IMR-90 (cell line): ENCODE results near the gene FALEC. TPM values are rescaled to one million over a fixed set of nuclear protein-coding genes. Genes with fewer than 3 reads are reported as not detected.

Source experiments
- ATAC-seq: fragments of 200-7000 bp; cut with Tn5 transposase; 2 replicates; pipeline ENCODE4 v1.9.1; 2020; ENCODE audit warnings: low read depth, mild to moderate bottlenecking, moderate library complexity
- BruUV-seq: library from RNA; stranded (reverse); fragments of 400-500 nt; replicated peaks from 2 replicates; lab custom pipeline; 2021; lab: Mats Ljungman, UMichigan
- CTCF ChIA-PET: fragments of 300-600 bp; formaldehyde crosslinking; extraction: SDS; loops from one replicate; lab custom pipeline; 2021; ENCODE audit warnings: antibody characterized with exemption; lab: Yijun Ruan, JAX
- POLR2A ChIA-PET: fragments of 300-600 bp; sonication (Branson Sonifier 250); formaldehyde crosslinking; loops from one replicate; lab custom pipeline; 2022; ENCODE audit warnings: antibody characterized with exemption; ENCODE audit not compliant: unreplicated experiment; lab: Charles Lee
- DNase-seq: peaks from one replicate; pipeline ENCODE4 v3.0.0; 2013
- H2AFZ ChIP-seq: replicated peaks from 2 replicates; pipeline ENCODE3; 2013; ENCODE audit warnings: low read length, mild to moderate bottlenecking; ENCODE audit not compliant: poor library complexity
- H2AK5ac ChIP-seq: 2 replicates; pipeline ENCODE4 v1.6.1; 2013; ENCODE audit warnings: low read depth, low read length, inconsistent platforms
- H2AK9ac ChIP-seq: replicated peaks from 2 replicates; pipeline ENCODE3; 2013; ENCODE audit warnings: mild to moderate bottlenecking, low read depth, low read length, moderate library complexity; ENCODE audit not compliant: poor library complexity
- H2BK120ac ChIP-seq: 2 replicates; pipeline ENCODE4 v1.6.1; 2013; ENCODE audit warnings: low read depth, low read length, inconsistent platforms
- H2BK15ac ChIP-seq: 3 replicates; pipeline ENCODE4 v1.6.1; 2013; ENCODE audit warnings: low read depth, low read length, inconsistent platforms
- H2BK20ac ChIP-seq: 2 replicates; pipeline ENCODE4 v1.6.1; 2013; ENCODE audit warnings: low read depth, mild to moderate bottlenecking, inconsistent platforms, low read length, moderate library complexity
- H2BK5ac ChIP-seq: 2 replicates; pipeline ENCODE4 v1.6.1; 2013; ENCODE audit warnings: mild to moderate bottlenecking, low read depth, low read length, inconsistent platforms; ENCODE audit not compliant: poor library complexity, severe bottlenecking
- H3K14ac ChIP-seq: replicated peaks from 2 replicates; pipeline ENCODE4 v1.6.1; 2013; ENCODE audit warnings: low read depth, low read length, inconsistent platforms
- H3K18ac ChIP-seq: 2 replicates; pipeline ENCODE4 v1.6.1; 2013; ENCODE audit warnings: low read depth, low read length, control low read depth
- H3K23ac ChIP-seq: 2 replicates; pipeline ENCODE4 v1.6.1; 2013; ENCODE audit warnings: low read depth, low read length, inconsistent platforms
- H3K27ac ChIP-seq: 2 replicates; pipeline ENCODE4 v1.5.1; 2013; ENCODE audit warnings: mild to moderate bottlenecking, control low read depth, low read length; ENCODE audit not compliant: insufficient read depth
- H3K27me3 ChIP-seq: 2 replicates; pipeline ENCODE4 v1.6.1; 2013; ENCODE audit warnings: low read length; ENCODE audit not compliant: control insufficient read depth, insufficient read depth
- H3K36me3 ChIP-seq: 2 replicates; pipeline ENCODE4 v1.6.1; 2013; ENCODE audit warnings: low read length, mixed read lengths; ENCODE audit not compliant: control insufficient read depth, insufficient read depth
- H3K4ac ChIP-seq: 2 replicates; pipeline ENCODE4 v1.6.1; 2013; ENCODE audit warnings: low read depth, low read length, inconsistent platforms
- H3K4me1 ChIP-seq: 2 replicates; pipeline ENCODE4 v1.6.1; 2013; ENCODE audit warnings: low read length, mixed read lengths; ENCODE audit not compliant: control insufficient read depth, insufficient read depth
- H3K4me2 ChIP-seq: 2 replicates; pipeline ENCODE4 v1.6.1; 2013; ENCODE audit warnings: low read depth, mild to moderate bottlenecking, control low read depth, low read length, moderate library complexity
- H3K4me3 ChIP-seq: 2 replicates; pipeline ENCODE4 v1.5.1; 2013; ENCODE audit warnings: low read depth, mild to moderate bottlenecking, control low read depth, low read length, moderate library complexity; ENCODE audit not compliant: insufficient read depth
- H3K56ac ChIP-seq: 2 replicates; pipeline ENCODE4 v1.6.1; 2013; ENCODE audit warnings: low read length, inconsistent platforms; ENCODE audit not compliant: insufficient read depth; ENCODE audit errors: extremely low read depth
- H3K79me1 ChIP-seq, 2 experiments: 2 replicates each; pipeline ENCODE4 v1.6.1; 2013; ENCODE audit warnings: low read length in 2 of 2, inconsistent platforms in 1 of 2, low read depth in 1 of 2
- H3K9ac ChIP-seq: 2 replicates; pipeline ENCODE4 v1.6.1; 2013; ENCODE audit warnings: low read depth, low read length, control low read depth
- H3K9me1 ChIP-seq: 2 replicates; pipeline ENCODE4 v1.6.1; 2013; ENCODE audit warnings: low read length, inconsistent platforms; ENCODE audit not compliant: insufficient read depth
- H3K9me3 ChIP-seq: 2 replicates; pipeline ENCODE4 v1.6.1; 2013; ENCODE audit warnings: low read length; ENCODE audit not compliant: control insufficient read depth, insufficient read depth
- H4K20me1 ChIP-seq: 2 replicates; pipeline ENCODE4 v1.6.1; 2013; ENCODE audit warnings: low read length, inconsistent platforms; ENCODE audit not compliant: insufficient read depth
- H4K5ac ChIP-seq: 2 replicates; pipeline ENCODE4 v1.6.1; 2013; ENCODE audit warnings: mild to moderate bottlenecking, low read depth, low read length, control low read depth
- H4K8ac ChIP-seq, 2 experiments: 2 replicates each; pipeline ENCODE4 v1.6.1; 2013; ENCODE audit warnings: low read depth in 2 of 2, low read length in 2 of 2, control low read depth in 1 of 2, inconsistent platforms in 1 of 2
- H4K91ac ChIP-seq: 2 replicates; pipeline ENCODE4 v1.6.1; 2013; ENCODE audit warnings: low read depth, low read length, inconsistent platforms; ENCODE audit not compliant: insufficient read depth
- BHLHE40 ChIP-seq: fragments of 150-350 bp; IDR thresholded peaks from 2 replicates; pipeline ENCODE4 v1.6.1; 2016; ENCODE audit warnings: mild to moderate bottlenecking, low read depth, low read length
- CHD1 ChIP-seq: IDR thresholded peaks from 2 replicates; pipeline ENCODE4 v1.6.1; 2012; ENCODE audit warnings: low read depth, low read length, improper control_type of control experiment
- ELK1 ChIP-seq: fragments of 150-350 bp; IDR thresholded peaks from 2 replicates; pipeline ENCODE4 v1.6.1; 2016; ENCODE audit warnings: low read depth, mild to moderate bottlenecking, low read length, moderate library complexity, borderline replicate concordance
- FOS ChIP-seq: fragments of 150-350 bp; IDR thresholded peaks from 2 replicates; pipeline ENCODE4 v1.6.1; 2016; ENCODE audit warnings: low read depth, low read length
- MAFK ChIP-seq: IDR thresholded peaks from 2 replicates; pipeline ENCODE4 v1.6.1; 2012; ENCODE audit warnings: low read depth, low read length, improper control_type of control experiment
- MAZ ChIP-seq: IDR thresholded peaks from 2 replicates; pipeline ENCODE4 v1.6.1; 2012; ENCODE audit warnings: low read depth, mild to moderate bottlenecking, low read length, improper control_type of control experiment, moderate library complexity, borderline replicate concordance
- MXI1 ChIP-seq: IDR thresholded peaks from 2 replicates; pipeline ENCODE4 v1.6.1; 2012; ENCODE audit warnings: low read depth, mild to moderate bottlenecking, low read length, moderate library complexity, borderline replicate concordance
- NFE2L2 ChIP-seq: fragments of 150-350 bp; IDR thresholded peaks from 2 replicates; pipeline ENCODE4 v1.6.1; 2016; ENCODE audit warnings: low read depth, mild to moderate bottlenecking, low read length
- POLR2A ChIP-seq: IDR thresholded peaks from 2 replicates; pipeline ENCODE4 v1.6.1; 2012; ENCODE audit warnings: mild to moderate bottlenecking, low read depth, low read length
- RCOR1 ChIP-seq: IDR thresholded peaks from 2 replicates; pipeline ENCODE4 v1.6.1; 2012; ENCODE audit warnings: mild to moderate bottlenecking, low read length, improper control_type of control experiment; ENCODE audit not compliant: insufficient replicate concordance
- RFX5 ChIP-seq: IDR thresholded peaks from 2 replicates; pipeline ENCODE4 v1.8.0; 2012; ENCODE audit warnings: low read depth, mild to moderate bottlenecking, low read length, moderate library complexity
- SMC3 ChIP-seq: fragments of 150-350 bp; IDR thresholded peaks from 2 replicates; pipeline ENCODE4 v1.6.1; 2016; ENCODE audit warnings: low read depth, mild to moderate bottlenecking, antibody characterized with exemption, low read length, moderate library complexity
- WGBS, 2 experiments: methylation state at CpG; one replicate each; pipeline versions ENCODE4 v1.1.5 to v1.1.7; 2013; ENCODE audit warnings: missing lambda C conversion rate in 2 of 2; ENCODE audit not compliant: insufficient read length in 1 of 2; ENCODE audit errors: extremely low coverage in 2 of 2; 5-methylcytosine and 5-hydroxymethylcytosine counted together
- dilution Hi-C: fragments of 300-500 bp; cut with HindIII; formaldehyde crosslinking; loops from one replicate; pipeline ENCODE4 v1.14.3; 2018; ENCODE audit warnings: low sequenced_read_pairs; ENCODE audit not compliant: unreplicated experiment
- in situ Hi-C: fragments of 300-500 bp; cut with MboI; formaldehyde crosslinking; loops from 3 replicates; pipeline ENCODE4 v1.14.3; 2019; ENCODE audit warnings: low sequenced_read_pairs, inconsistent platforms, mixed read lengths
- intact Hi-C: fragments of 100-400 bp; cut with micrococcal nuclease; formaldehyde crosslinking; loops from 2 replicates; pipeline ENCODE4 v1.10.0; 2022
- polyA plus RNA-seq, 3 experiments: library from polyadenylated mRNA; depleted of rRNA; stranded (reverse); fragments of >200 nt; gene quantifications; 2 replicates each; pipeline ENCODE4 v1.2.3, GENCODE V29; 2012; ENCODE audit warnings: low replicate concordance in 1 of 3
- total RNA-seq: library from RNA; depleted of rRNA; stranded (reverse); fragments of >200 nt; gene quantifications from 2 replicates; pipeline ENCODE4 v1.2.3, GENCODE V29; 2012
- TF ChIP-seq, protein P1 (sequence below): fragments of 150-350 bp; IDR thresholded peaks from 2 replicates; pipeline ENCODE4 v1.6.1; 2017; ENCODE audit warnings: mild to moderate bottlenecking, antibody characterized with exemption, low read length, low read depth
- TF ChIP-seq, protein P2 (sequence below): conservative IDR thresholded peaks from 2 replicates; pipeline ENCODE4 v1.5.1; 2012; ENCODE audit warnings: mild to moderate bottlenecking, low read depth, low read length, improper control_type of control experiment

Gene FALEC
- total and polyA plus RNA-seq, 2 of the 4 experiments (the other 2 are of a cell fraction), result not detected

DNA sequence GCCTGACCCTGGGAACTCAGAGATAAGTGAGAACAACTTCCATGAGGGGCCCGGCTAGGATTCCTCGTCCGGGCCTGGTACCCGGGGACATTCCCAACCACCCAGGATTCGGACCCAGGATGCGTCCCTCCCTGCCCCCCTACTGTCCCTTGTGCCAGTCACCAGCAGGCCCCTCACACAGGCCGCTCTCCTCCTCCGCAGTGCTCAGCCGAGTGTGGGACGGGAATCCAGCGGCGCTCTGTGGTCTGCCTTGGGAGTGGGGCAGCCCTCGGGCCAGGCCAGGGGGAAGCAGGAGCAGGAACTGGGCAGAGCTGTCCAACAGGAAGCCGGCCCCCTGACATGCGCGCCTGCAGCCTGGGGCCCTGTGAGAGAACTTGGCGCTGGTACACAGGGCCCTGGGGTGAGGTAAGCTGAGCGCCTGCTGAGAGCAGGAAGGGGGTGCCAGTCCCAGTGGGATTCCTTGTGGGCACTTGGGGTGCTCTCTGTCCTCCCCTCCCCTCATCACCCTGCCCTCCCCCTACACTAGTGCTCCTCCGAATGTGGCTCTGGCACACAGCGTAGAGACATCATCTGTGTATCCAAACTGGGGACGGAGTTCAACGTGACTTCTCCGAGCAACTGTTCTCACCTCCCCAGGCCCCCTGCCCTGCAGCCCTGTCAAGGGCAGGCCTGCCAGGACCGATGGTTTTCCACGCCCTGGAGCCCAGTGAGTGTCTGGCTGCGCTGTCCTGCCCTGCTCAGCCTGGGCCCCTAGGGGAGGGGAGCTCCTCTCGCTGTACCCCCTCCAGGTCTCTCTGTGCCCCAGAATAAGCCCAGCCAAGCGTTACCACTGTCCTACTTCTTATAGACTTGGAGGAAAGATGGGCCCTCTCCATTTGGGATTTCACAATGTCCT is 43.5 kb downstream of the FALEC start:
- peaks cover 5% of the 10 kb centered on the region for H3K36me3 ChIP-seq
- ATAC-seq (no peak), DNase-seq (no peak)
- H4K8ac ChIP-seq, result no peak overlapping the region
- no peak overlapping the region for H3K27ac ChIP-seq
- peak overlapping the region; percentile 23 for H2AK9ac ChIP-seq
- intact Hi-C loops, result no loop called here
- WGBS, 2 experiments, result 80% methylated on average over 11 of the region's 28 CpGs; no CpG with 5 or more reads in 1 of the 2 experiments
- H3K9ac ChIP-seq, result no peak overlapping the region
- in situ Hi-C loops, result loop anchor here (10.0 kb wide), 1 partner anchor 294 kb away; the partner anchor contains the start of gene APH1A
- H4K91ac ChIP-seq, result no peak overlapping the region
- H2AK5ac ChIP-seq, result no peak overlapping the region
- no peak overlapping the region for H3K4me2 ChIP-seq
- H3K27me3 ChIP-seq, result no peaks in the 10 kb centered on the region
- H2AFZ ChIP-seq, result no peak overlapping the region
- peaks cover 16 to 76% of the 10 kb centered on the region in 2 experiments for H3K79me1 ChIP-seq
- H4K20me1 ChIP-seq, result peaks cover 20% of the 10 kb centered on the region
- no peak overlapping the region for H2BK15ac ChIP-seq
- no peak overlapping the region for H3K4ac ChIP-seq
- no peaks in the 10 kb centered on the region for H3K9me3 ChIP-seq
- no peak overlapping the region for H4K5ac ChIP-seq
- dilution Hi-C loops, result no loop called here
- H3K14ac ChIP-seq, result no peak overlapping the region
- no peak overlapping the region for H2BK20ac ChIP-seq
- H3K4me1 ChIP-seq, result peaks cover 24% of the 10 kb centered on the region
- H3K23ac ChIP-seq, result no peak overlapping the region
- no peak overlapping the region for H3K56ac ChIP-seq
- no peak overlapping the region for H3K4me3 ChIP-seq
- ChIA-PET CTCF (interaction anchor here (0.7 to 2.1 kb wide), 2 partner anchors 61 to 70 kb away, joined by 4 to 7 read pairs; partner anchors contain the start of gene ENSA), POLR2A (no interaction called here)
- BruUV-seq, result no TSS peak
- no peak overlapping the region for H2BK120ac ChIP-seq
- peaks cover 23% of the 10 kb centered on the region for H3K9me1 ChIP-seq
- H3K18ac ChIP-seq, result no peak overlapping the region
- H2BK5ac ChIP-seq, result no peak overlapping the region
- TF ChIP-seq MXI1 (no peak), SMC3 (no peak), POLR2A (no peak; the same call in 1 of the 2 replicates), NFE2L2 (no peak), FOS (no peak), RFX5 (no peak), BHLHE40 (no peak), RCOR1 (no peak), MAFK (no peak), CHD1 (no peak), MAZ (no peak), ELK1 (no peak)
- TF ChIP-seq, protein P1, sequence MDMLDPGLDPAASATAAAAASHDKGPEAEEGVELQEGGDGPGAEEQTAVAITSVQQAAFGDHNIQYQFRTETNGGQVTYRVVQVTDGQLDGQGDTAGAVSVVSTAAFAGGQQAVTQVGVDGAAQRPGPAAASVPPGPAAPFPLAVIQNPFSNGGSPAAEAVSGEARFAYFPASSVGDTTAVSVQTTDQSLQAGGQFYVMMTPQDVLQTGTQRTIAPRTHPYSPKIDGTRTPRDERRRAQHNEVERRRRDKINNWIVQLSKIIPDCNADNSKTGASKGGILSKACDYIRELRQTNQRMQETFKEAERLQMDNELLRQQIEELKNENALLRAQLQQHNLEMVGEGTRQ, result no peak
- TF ChIP-seq, protein P2, sequence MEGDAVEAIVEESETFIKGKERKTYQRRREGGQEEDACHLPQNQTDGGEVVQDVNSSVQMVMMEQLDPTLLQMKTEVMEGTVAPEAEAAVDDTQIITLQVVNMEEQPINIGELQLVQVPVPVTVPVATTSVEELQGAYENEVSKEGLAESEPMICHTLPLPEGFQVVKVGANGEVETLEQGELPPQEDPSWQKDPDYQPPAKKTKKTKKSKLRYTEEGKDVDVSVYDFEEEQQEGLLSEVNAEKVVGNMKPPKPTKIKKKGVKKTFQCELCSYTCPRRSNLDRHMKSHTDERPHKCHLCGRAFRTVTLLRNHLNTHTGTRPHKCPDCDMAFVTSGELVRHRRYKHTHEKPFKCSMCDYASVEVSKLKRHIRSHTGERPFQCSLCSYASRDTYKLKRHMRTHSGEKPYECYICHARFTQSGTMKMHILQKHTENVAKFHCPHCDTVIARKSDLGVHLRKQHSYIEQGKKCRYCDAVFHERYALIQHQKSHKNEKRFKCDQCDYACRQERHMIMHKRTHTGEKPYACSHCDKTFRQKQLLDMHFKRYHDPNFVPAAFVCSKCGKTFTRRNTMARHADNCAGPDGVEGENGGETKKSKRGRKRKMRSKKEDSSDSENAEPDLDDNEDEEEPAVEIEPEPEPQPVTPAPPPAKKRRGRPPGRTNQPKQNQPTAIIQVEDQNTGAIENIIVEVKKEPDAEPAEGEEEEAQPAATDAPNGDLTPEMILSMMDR, result no peak
